Umbilical cord (tissue), 2 donors: ENCODE data around the gene ATP10D. TPM values are rescaled to one million over a fixed set of nuclear protein-coding genes. Genes with fewer than 3 reads are reported as not detected.
"Not testable (repeated sequence)": the region's sequence is repeated elsewhere in the genome, so short reads cannot be mapped to it uniquely, and the experiment has no call there.

ENCODE experiments used
- DNase-seq: peaks from one replicate; pipeline ENCODE4 v3.0.0-alpha.2; 2015; ENCODE audit warnings: low spot score
- total RNA-seq: library from RNA; depleted of rRNA; stranded (reverse); fragments of >200 nt; gene quantifications from one replicate; pipeline ENCODE4 v1.2.3, GENCODE V29; 2014; ENCODE audit warnings: low replicate concordance; ENCODE audit not compliant: insufficient read depth

ATP10D gene
- total RNA-seq, 1 donor from 2014 or later, result 30.8 TPM

GRCh38 chr4:47486727-47487126, 1.7 kb downstream of the ATP10D start:
- not testable (repeated sequence) for DNase-seq

- no peak for DNase-seq
Measured at GRCh38 chr4:47488706-47489105, 3.6 kb downstream of the ATP10D start.

- DNase-seq, result no peak
Measured at GRCh38 chr4:47490550-47490949, 5.5 kb downstream of the ATP10D start.

GRCh38 chr4:47493238-47494123, 8.4 kb downstream of the ATP10D start:
- DNase-seq, result no peak

- no peak for DNase-seq
Measured at GRCh38 chr4:47494124-47494430, 9.0 kb downstream of the ATP10D start.

GRCh38 chr4:47498899-47499298, 13.8 kb downstream of the ATP10D start:
- DNase-seq, result no peak

- DNase-seq, result peak; percentile 18
Measured at GRCh38 chr4:47499700-47500099, 14.6 kb downstream of the ATP10D start.

- DNase-seq, result no peak
Measured at GRCh38 chr4:47500776-47501175, 15.7 kb downstream of the ATP10D start.

- no peak for DNase-seq
Measured at GRCh38 chr4:47505147-47505546, 20.1 kb downstream of the ATP10D start.

GRCh38 chr4:47505666-47506065, 20.6 kb downstream of the ATP10D start:
- no peak for DNase-seq

GRCh38 chr4:47510506-47511143, 25.6 kb downstream of the ATP10D start:
- peak; percentile 17 for DNase-seq

- no peak for DNase-seq
Measured at GRCh38 chr4:47513461-47513860, 28.4 kb downstream of the ATP10D start.

- DNase-seq, result no peak
Measured at GRCh38 chr4:47519239-47519883, 34.3 kb downstream of the ATP10D start.

GRCh38 chr4:47525154-47525819, 40.2 kb downstream of the ATP10D start:
- DNase-seq, result peak; percentile 8

- no peak for DNase-seq
Measured at GRCh38 chr4:47526281-47526680, 41.2 kb downstream of the ATP10D start.

GRCh38 chr4:47528646-47529045, 43.6 kb downstream of the ATP10D start:
- not testable (repeated sequence) for DNase-seq

- no peak for DNase-seq
Measured at GRCh38 chr4:47530801-47531200, 45.7 kb downstream of the ATP10D start.

GRCh38 chr4:47531241-47531953, 46.3 kb downstream of the ATP10D start:
- peak; percentile 15 for DNase-seq

- no peak for DNase-seq
Measured at GRCh38 chr4:47531954-47532321, 46.9 kb downstream of the ATP10D start.

GRCh38 chr4:47532658-47533057, 47.6 kb downstream of the ATP10D start:
- no peak for DNase-seq

- no peak for DNase-seq
Measured at GRCh38 chr4:47533689-47534347, 48.7 kb downstream of the ATP10D start.
